RWPE1 (cell line): ENCODE results near the gene CHST10.

Experiments
- CTCF ChIA-PET: fragments of 350-600 bp; sonication (Branson Sonifier 250); formaldehyde crosslinking; extraction: SDS; loops from one replicate; lab custom pipeline; 2021; lab: Yijun Ruan, JAX
- POLR2A ChIA-PET: fragments of 400-600 bp; formaldehyde crosslinking; extraction: SDS; loops from one replicate; lab custom pipeline; 2020; ENCODE audit warnings: antibody characterized with exemption; ENCODE audit not compliant: low non-redundant PET; lab: Yijun Ruan, JAX
- DNase-seq: peaks from one replicate; pipeline ENCODE4 v3.0.0; 2012; ENCODE audit warnings: low spot score
- H3K27ac ChIP-seq: fragments of 450-650 bp; 2 replicates; pipeline ENCODE4 v1.5.1; 2017
- TF ChIP-seq, protein P1 (sequence below): fragments of 450-650 bp; conservative IDR thresholded peaks from 2 replicates; pipeline ENCODE4 v1.5.1; 2017; ENCODE audit warnings: low read depth, mild to moderate bottlenecking

CHST10 gene

DNA sequence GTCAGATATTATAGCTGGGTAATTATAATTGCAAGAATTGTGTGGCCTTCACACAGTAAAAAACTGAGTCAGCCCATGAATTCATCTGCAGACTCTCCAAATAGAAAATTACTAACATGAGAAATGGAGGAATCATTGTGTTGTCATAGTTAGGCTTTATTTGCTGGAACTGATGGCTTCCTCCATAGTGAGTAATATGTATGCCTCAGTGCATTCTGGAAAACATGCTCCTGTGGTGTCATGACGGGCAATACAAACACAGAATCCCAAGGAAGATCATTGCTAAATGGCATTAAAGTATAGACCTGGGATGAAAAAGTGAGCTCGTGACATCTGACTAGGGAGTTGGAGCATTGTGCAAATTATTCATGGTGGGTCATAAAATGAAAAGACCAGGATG, 29.2 kb upstream of the CHST10 start:
- ChIA-PET POLR2A (no interaction called here), CTCF (interaction anchor here (0.6 kb wide), 1 partner anchor 156 kb away, joined by 3 read pairs; no protein-coding TSS in a partner anchor)
- H3K27ac ChIP-seq, result no peak overlapping the region
- TF ChIP-seq, protein P1, sequence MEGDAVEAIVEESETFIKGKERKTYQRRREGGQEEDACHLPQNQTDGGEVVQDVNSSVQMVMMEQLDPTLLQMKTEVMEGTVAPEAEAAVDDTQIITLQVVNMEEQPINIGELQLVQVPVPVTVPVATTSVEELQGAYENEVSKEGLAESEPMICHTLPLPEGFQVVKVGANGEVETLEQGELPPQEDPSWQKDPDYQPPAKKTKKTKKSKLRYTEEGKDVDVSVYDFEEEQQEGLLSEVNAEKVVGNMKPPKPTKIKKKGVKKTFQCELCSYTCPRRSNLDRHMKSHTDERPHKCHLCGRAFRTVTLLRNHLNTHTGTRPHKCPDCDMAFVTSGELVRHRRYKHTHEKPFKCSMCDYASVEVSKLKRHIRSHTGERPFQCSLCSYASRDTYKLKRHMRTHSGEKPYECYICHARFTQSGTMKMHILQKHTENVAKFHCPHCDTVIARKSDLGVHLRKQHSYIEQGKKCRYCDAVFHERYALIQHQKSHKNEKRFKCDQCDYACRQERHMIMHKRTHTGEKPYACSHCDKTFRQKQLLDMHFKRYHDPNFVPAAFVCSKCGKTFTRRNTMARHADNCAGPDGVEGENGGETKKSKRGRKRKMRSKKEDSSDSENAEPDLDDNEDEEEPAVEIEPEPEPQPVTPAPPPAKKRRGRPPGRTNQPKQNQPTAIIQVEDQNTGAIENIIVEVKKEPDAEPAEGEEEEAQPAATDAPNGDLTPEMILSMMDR, result no peak
- no peak for DNase-seq

DNA sequence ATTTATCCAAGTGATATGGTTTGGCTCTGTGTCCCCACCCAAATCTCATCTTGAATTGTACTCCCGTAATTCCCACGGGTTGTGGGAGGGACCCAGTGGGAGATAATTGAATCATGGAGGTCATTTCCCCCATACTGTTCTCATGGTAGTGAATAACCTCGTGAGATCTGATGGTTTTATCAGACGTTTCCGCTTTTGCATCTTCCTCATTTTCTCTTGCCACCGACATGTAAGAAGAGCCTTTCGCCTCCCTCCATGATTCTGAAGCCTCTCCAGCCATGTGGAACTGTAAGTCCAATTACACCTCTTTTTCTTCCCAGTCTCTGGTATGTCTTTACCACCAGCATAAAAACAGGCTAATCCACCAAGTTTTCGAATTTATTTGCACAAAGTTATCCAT, 20.3 kb upstream of the CHST10 start:
- H3K27ac ChIP-seq, result no peak overlapping the region
- TF ChIP-seq, protein P1, result no peak
- CTCF ChIA-PET, result interaction anchor here (0.6 kb wide), 1 partner anchor 740 kb away, joined by 3 read pairs; no protein-coding TSS in a partner anchor
- DNase-seq, result no peak
- POLR2A ChIA-PET, result no interaction called here

DNA sequence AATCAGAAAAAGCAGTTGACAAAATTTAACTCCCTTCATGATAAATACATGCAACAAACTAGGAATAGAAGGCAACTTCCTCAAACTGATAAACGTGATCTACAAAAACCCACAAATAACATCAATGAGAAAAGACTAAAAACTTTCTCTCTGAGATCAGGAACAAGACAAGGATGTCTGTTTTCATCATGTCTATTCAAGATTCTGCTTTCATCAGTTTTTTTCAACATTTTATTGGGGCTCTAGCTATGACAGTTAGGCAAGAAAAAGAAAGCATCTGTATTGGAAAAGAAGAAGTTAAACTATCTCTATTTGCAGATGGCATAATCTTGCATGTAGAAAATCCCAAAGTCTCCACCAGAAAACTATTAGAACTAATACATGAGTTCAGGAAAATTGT, 12.3 kb upstream of the CHST10 start:
- no peak overlapping the region for H3K27ac ChIP-seq
- TF ChIP-seq, protein P1, result no peak
- CTCF ChIA-PET, result interaction anchor here (0.6 to 0.7 kb wide), 2 partner anchors 22 to 444 kb away, joined by 3 read pairs; no protein-coding TSS in a partner anchor
- POLR2A ChIA-PET, result no interaction called here
- no peak for DNase-seq

DNA sequence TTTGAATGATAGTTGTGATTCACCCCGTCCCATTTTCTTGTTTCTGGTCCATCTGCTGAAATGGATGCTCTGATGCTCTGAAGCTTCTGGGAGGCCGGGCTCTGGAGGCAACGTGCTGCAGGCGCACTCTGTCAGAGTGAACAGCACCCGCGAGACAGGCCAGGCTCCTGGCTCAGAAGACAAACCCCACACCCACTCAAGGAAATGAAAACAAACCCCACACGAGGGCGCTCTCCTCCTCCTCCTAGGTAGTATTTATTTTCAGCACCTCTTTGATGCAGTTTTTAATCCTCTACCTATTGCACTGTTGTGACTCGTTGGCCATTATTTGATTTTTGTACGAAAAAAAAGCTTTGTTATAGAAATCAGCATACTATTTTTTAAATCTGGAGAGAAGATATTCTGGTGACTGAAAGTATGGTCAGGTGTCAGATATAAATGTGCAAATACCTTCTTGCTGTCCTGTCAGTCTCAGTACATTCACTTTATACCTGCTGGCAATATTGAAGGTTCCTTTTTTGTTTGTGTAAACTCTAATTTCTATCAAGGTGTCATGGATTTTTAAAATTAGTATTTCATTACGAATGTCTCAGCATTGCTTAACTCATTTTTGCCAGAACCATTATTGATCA, 10.3 kb upstream of the CHST10 start:
- DNase-seq, result peak; percentile 20
- H3K27ac ChIP-seq, result no peak overlapping the region
- POLR2A ChIA-PET, result no interaction called here
- TF ChIP-seq, protein P1, result peak; percentile 36
- CTCF ChIA-PET, result interaction anchor here (0.6 kb wide), 1 partner anchor 13 kb away, joined by 4 read pairs; no protein-coding TSS in a partner anchor

DNA sequence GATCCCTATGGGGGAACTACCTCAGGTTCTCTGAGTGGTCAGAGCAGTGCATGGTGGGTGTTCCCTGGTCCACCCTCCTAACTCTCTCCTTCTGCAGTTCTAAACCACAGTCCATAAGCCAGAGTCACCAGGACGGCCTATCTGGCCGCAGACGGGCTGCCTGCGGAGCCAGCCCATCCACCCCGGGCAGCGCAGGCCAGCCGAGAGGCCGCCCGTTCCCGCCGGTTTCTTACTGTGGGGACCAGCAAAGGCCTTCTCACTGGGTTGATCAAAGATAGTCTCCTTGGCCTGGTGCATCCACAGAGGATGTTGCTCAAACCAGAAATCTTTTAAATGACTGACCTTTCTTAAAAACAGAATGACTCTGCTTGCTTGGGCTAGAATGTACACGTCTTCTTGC, 9.6 kb upstream of the CHST10 start:
- DNase-seq, result no peak
- ChIA-PET CTCF (no interaction called here), POLR2A (no interaction called here)
- H3K27ac ChIP-seq, result no peak overlapping the region
- TF ChIP-seq, protein P1, result no peak

DNA sequence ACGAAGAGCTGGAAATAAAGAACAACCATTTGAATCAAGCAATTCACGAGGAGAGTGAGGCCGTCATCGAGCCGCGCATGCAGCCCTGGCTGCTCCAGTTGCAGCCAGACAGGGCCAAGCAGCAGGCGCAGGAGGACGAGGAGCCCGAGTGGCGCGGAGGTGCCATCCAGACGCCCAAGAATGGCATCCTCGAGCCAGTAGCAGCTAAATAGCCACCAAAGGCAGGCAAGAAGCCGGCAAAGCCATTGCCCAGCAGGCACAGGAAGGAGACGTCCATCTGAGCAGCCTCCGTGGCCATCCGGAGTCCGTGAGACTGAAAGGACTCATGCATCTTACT, 8.9 kb upstream of the CHST10 start:
- ChIA-PET CTCF (interaction anchor here (0.6 kb wide), 1 partner anchor 80 kb away, joined by 3 read pairs; no protein-coding TSS in a partner anchor), POLR2A (no interaction called here)
- H3K27ac ChIP-seq, result no peak overlapping the region
- DNase-seq, result no peak
- TF ChIP-seq, protein P1, result no peak
